CD1c-positive myeloid dendritic cell (primary cell): ENCODE data around the gene CETP.
A peak's percentile ranks its signal among the peaks of the same experiment; 100 is the strongest.
"Not testable (repeated sequence)": the region's sequence is repeated elsewhere in the genome, so short reads cannot be mapped to it uniquely, and the experiment has no call there.

Experiments
- DNase-seq: peaks from one replicate; pipeline ENCODE4 v3.0.0-alpha.2; 2016; ENCODE audit errors: extremely low spot score

The CETP gene

GRCh38 chr16:56998861-56999260 lies 37.1 kb downstream of the CETP start:
- DNase-seq = no peak

- peak; percentile 17 for DNase-seq
Measured at GRCh38 chr16:56999409-57000270, 37.9 kb downstream of the CETP start.

- peak; percentile 31 for DNase-seq
Measured at GRCh38 chr16:57000271-57001025, 38.7 kb downstream of the CETP start.

- DNase-seq = no peak
Measured at GRCh38 chr16:57001026-57001679, 39.4 kb downstream of the CETP start.

- no peak for DNase-seq
Measured at GRCh38 chr16:57003439-57004386, 42.0 kb downstream of the CETP start.

GRCh38 chr16:57004387-57005250 lies 42.9 kb downstream of the CETP start:
- no peak for DNase-seq

GRCh38 chr16:57005597-57005996 lies 43.8 kb downstream of the CETP start:
- DNase-seq = not testable (repeated sequence)

- no peak for DNase-seq
Measured at GRCh38 chr16:57007050-57007449, 45.3 kb downstream of the CETP start.

GRCh38 chr16:57007530-57007929 lies 45.8 kb downstream of the CETP start:
- no peak for DNase-seq

GRCh38 chr16:57008440-57008839 lies 46.7 kb downstream of the CETP start:
- no peak for DNase-seq

GRCh38 chr16:57009643-57010170 lies 48.0 kb downstream of the CETP start:
- no peak for DNase-seq

GRCh38 chr16:57012353-57012752 lies 50.6 kb downstream of the CETP start:
- no peak for DNase-seq

GRCh38 chr16:57013229-57013628 lies 51.5 kb downstream of the CETP start:
- no peak for DNase-seq

GRCh38 chr16:57013902-57014301 lies 52.2 kb downstream of the CETP start:
- peak; percentile 33 for DNase-seq

GRCh38 chr16:57016301-57016700 lies 54.6 kb downstream of the CETP start:
- no peak for DNase-seq

- DNase-seq = no peak
Measured at GRCh38 chr16:57016831-57017230, 55.1 kb downstream of the CETP start.

GRCh38 chr16:57017251-57017650 lies 55.5 kb downstream of the CETP start:
- DNase-seq = no peak

- no peak for DNase-seq
Measured at GRCh38 chr16:57019746-57020145, 58.0 kb downstream of the CETP start.

GRCh38 chr16:57020651-57021050 lies 58.9 kb downstream of the CETP start:
- DNase-seq = no peak

GRCh38 chr16:57021757-57022156 lies 60.0 kb downstream of the CETP start:
- no peak for DNase-seq
